Measurements from ENCODE around the gene DAPL1. TPM values are rescaled to one million over a fixed set of nuclear protein-coding genes. Genes with fewer than 3 reads are reported as not detected.

Gene DAPL1
- total RNA-seq, 4 donors from 2014 or later, result not detected

DNA sequence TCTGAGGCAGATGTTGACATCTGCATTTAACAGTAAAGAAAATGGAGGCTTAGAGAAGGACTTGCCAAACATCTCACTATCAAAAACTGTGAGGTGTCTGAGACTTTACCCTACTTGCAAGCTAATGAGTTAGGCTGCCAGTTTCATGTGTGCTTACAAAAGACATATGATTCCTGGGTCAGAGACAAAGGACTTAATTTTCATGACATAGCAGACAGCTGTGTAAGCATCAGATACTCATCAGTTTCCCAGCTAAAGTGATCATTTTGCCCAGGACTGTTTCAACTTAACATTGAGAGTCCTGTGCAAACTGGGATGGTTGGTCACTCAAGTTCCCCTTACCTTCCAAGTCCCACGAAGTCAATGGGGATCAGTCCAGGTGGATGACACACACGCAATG, 18.9 kb upstream of the DAPL1 start:
- TF ChIP-seq, protein P1, sequence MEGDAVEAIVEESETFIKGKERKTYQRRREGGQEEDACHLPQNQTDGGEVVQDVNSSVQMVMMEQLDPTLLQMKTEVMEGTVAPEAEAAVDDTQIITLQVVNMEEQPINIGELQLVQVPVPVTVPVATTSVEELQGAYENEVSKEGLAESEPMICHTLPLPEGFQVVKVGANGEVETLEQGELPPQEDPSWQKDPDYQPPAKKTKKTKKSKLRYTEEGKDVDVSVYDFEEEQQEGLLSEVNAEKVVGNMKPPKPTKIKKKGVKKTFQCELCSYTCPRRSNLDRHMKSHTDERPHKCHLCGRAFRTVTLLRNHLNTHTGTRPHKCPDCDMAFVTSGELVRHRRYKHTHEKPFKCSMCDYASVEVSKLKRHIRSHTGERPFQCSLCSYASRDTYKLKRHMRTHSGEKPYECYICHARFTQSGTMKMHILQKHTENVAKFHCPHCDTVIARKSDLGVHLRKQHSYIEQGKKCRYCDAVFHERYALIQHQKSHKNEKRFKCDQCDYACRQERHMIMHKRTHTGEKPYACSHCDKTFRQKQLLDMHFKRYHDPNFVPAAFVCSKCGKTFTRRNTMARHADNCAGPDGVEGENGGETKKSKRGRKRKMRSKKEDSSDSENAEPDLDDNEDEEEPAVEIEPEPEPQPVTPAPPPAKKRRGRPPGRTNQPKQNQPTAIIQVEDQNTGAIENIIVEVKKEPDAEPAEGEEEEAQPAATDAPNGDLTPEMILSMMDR (IDR thresholded peaks at IDR 0.05), result no peak
- no peak for TF ChIP-seq POLR2A (IDR thresholded peaks at IDR 0.05)
- no peak overlapping the region for H3K27ac ChIP-seq
- H3K36me3 ChIP-seq, result no peaks in the 10 kb centered on the region
- no peaks in the 10 kb centered on the region for H3K9me3 ChIP-seq
- H3K27me3 ChIP-seq, result no peaks in the 10 kb centered on the region
- DNase-seq, result no peak
- no peak overlapping the region for H3K4me3 ChIP-seq
- H3K4me1 ChIP-seq, result no peaks in the 10 kb centered on the region
- intact Hi-C loops (cut with DNase I; ENCODE audit: low total_unique reads), result no loop called here

DNA sequence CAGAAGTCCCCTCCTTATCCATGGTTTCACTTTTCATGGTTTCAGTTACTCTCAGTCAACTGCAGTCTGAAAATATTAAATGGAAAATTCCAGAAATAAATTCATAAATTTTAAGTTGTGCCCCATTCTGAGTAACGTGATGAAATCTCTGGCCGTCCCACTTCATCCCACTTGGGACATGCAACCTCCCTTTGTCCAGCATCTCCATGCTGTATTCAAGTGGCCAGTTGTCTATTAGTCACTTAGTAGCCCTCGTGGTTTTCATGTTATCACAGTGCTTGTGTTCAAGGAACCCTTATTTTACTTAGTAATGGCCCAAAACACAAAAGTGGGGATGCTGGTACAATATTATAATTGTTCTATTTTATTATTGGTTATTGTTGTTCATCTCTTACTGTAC, 18.0 kb upstream of the DAPL1 start:
- H3K36me3 ChIP-seq, result no peaks in the 10 kb centered on the region
- no peak for DNase-seq
- intact Hi-C loops (cut with DNase I; ENCODE audit: low total_unique reads), result no loop called here
- H3K27me3 ChIP-seq, result no peaks in the 10 kb centered on the region
- no peaks in the 10 kb centered on the region for H3K9me3 ChIP-seq
- H3K4me1 ChIP-seq, result no peaks in the 10 kb centered on the region
- no peak overlapping the region for H3K27ac ChIP-seq
- H3K4me3 ChIP-seq, result no peak overlapping the region
- TF ChIP-seq POLR2A (IDR thresholded peaks at IDR 0.05), result no peak
- TF ChIP-seq, protein P1 (IDR thresholded peaks at IDR 0.05), result no peak

DNA sequence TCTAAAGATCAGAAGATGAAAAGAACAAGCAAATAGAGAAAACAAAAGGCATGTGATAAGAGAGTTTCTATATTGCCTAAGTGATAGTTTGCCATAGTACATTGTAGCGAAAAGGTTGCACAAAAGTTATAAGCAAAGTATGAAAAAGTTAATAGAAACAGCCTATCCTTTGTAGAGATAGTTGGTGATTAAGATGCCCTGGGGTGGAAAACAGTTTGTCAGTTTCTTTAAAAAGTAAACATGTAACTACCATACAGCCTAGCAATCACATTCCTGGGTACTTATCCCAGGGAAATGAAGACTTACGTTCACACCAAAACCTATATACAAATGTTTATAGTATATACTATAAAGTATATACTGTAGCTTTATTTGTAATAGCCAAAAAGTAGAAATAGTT, 16.9 kb upstream of the DAPL1 start:
- Histone ChIP-seq H3K9me3 (no peaks in the 10 kb centered on the region), H3K4me3 (no peak overlapping the region), H3K27ac (no peak overlapping the region), H3K36me3 (no peaks in the 10 kb centered on the region), H3K4me1 (no peaks in the 10 kb centered on the region), H3K27me3 (no peaks in the 10 kb centered on the region)
- DNase-seq, result no peak
- TF ChIP-seq POLR2A (IDR thresholded peaks at IDR 0.05), result no peak
- TF ChIP-seq, protein P1 (IDR thresholded peaks at IDR 0.05), result no peak
- intact Hi-C loops (cut with DNase I; ENCODE audit: low total_unique reads), result no loop called here

DNA sequence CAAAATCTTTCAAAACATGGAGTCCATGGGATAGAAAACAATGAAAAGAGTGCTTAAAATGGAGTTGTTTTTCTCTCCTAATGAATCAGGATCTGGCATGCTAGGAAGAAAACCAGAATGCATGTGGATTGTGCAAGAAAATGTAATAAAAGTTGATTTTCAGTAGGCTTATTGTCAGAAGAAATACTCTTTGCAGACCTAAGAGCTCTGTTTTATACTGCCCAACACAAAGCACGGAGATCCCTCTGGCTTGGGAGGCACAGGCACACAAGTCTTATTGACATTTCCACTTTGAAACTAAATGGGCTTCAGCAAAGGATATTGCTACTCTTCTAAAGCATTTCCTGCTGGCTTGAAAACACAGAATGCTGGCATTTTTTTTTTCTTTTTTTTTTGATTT, 15.5 kb upstream of the DAPL1 start:
- Histone ChIP-seq H3K4me3 (no peak overlapping the region), H3K27ac (peak overlapping the region; percentile 3 to 26), H3K4me1 (no peaks in the 10 kb centered on the region), H3K27me3 (no peaks in the 10 kb centered on the region), H3K36me3 (no peaks in the 10 kb centered on the region), H3K9me3 (no peaks in the 10 kb centered on the region)
- intact Hi-C loops (cut with DNase I; ENCODE audit: low total_unique reads), result no loop called here
- DNase-seq, result peak in 1 of 2 donors; percentile 33
- TF ChIP-seq POLR2A (IDR thresholded peaks at IDR 0.05), result no peak
- TF ChIP-seq, protein P1 (IDR thresholded peaks at IDR 0.05), result no peak

DNA sequence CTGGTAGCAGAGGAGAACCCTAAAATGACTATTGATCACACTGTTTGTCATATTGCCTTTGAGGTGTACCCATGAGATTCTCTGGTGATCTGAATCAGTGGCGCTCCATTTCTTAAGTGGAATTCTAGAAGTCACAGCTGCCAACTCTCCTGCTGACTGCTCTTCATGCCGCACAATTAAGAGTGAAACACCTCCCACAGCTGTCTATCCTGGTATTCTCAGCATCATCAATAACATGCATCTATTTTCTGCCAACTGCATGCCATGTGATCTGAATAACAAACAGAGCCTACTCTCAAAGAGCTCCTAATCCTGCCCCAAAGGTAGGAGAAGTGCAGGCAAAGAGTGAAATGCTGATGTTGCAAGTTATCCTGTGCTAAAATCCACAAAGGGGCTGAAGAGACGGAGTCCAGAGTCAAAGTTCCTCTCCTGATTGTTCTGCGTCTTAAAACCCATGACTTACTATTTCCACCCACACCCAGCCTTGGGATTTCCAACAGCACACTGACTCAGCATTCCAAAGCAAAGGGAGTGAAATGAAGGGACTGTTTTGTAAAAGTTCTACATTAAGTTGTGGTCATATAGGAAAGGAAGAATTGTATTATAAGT, 13.7 kb upstream of the DAPL1 start:
- Histone ChIP-seq H3K27me3 (no peaks in the 10 kb centered on the region), H3K36me3 (no peaks in the 10 kb centered on the region), H3K4me3 (no peak overlapping the region), H3K27ac (no peak overlapping the region), H3K9me3 (no peaks in the 10 kb centered on the region), H3K4me1 (no peaks in the 10 kb centered on the region)
- peak in 1 of 2 donors; percentile 22 for DNase-seq
- no peak for TF ChIP-seq POLR2A (IDR thresholded peaks at IDR 0.05)
- TF ChIP-seq, protein P1 (IDR thresholded peaks at IDR 0.05), result no peak
- intact Hi-C loops (cut with DNase I; ENCODE audit: low total_unique reads), result no loop called here
